NT2/D1 (cell line): ENCODE measurements around the gene AQP2.

ENCODE experiments used
- DNase-seq: peaks from one replicate; pipeline ENCODE4 v3.0.0-alpha.2; 2011; ENCODE audit warnings: low read depth, low spot score
- H3K27me3 ChIP-seq: 2 replicates; pipeline ENCODE4 v1.6.0; 2011; ENCODE audit warnings: mild to moderate bottlenecking; ENCODE audit not compliant: insufficient read length, insufficient read depth
- H3K36me3 ChIP-seq: 2 replicates; pipeline ENCODE4 v1.6.1; 2011; ENCODE audit warnings: mild to moderate bottlenecking, low read length, mixed read lengths; ENCODE audit not compliant: insufficient read depth, insufficient read length
- H3K4me1 ChIP-seq: 2 replicates; pipeline ENCODE4 v1.5.1; 2011; ENCODE audit not compliant: insufficient read depth, insufficient read length
- H3K4me3 ChIP-seq: 2 replicates; pipeline ENCODE4 v1.5.1; 2011; ENCODE audit warnings: low read depth; ENCODE audit not compliant: insufficient read length
- H3K9ac ChIP-seq: 2 replicates; pipeline ENCODE4 v1.6.0; 2011; ENCODE audit warnings: low read depth; ENCODE audit not compliant: insufficient read length
- H3K9me3 ChIP-seq: 2 replicates; pipeline ENCODE4 v1.5.1; 2011; ENCODE audit warnings: mild to moderate bottlenecking, low read length; ENCODE audit not compliant: insufficient read depth
- SUZ12 ChIP-seq: IDR thresholded peaks from 2 replicates; pipeline ENCODE4 v1.6.1; 2011; ENCODE audit not compliant: insufficient read length, insufficient read depth; ENCODE audit errors: extremely low read depth
- YY1 ChIP-seq: IDR thresholded peaks from 2 replicates; pipeline ENCODE4 v1.6.1; 2011; ENCODE audit not compliant: insufficient read length, insufficient read depth
- ZNF274 ChIP-seq: IDR thresholded peaks from 2 replicates; pipeline ENCODE4 v1.6.1; 2011; ENCODE audit warnings: mild to moderate bottlenecking, low read depth, low read length

AQP2 gene

DNA sequence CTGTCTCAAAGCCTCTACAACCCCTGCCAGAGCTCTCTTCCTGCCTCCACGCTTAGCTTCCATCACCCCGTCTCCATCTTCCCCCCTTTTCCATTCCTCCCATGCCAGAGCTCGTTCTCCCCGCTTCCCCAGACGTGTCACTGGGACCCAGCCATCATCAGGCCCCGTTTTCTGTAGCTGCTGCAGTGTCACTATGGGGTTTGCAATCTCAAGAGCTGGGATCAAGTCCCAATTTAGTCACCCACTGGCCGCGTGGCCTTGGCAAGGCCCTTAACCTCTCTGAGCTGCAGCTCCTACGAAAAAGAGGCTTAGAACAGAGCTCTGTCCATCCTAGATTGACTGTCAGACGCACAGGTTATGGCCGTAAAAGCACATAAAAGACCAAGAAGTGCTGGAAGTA, 45.9 kb upstream of the AQP2 start:
- DNase-seq: no peak
- H3K9ac ChIP-seq: no peak overlapping the region

DNA sequence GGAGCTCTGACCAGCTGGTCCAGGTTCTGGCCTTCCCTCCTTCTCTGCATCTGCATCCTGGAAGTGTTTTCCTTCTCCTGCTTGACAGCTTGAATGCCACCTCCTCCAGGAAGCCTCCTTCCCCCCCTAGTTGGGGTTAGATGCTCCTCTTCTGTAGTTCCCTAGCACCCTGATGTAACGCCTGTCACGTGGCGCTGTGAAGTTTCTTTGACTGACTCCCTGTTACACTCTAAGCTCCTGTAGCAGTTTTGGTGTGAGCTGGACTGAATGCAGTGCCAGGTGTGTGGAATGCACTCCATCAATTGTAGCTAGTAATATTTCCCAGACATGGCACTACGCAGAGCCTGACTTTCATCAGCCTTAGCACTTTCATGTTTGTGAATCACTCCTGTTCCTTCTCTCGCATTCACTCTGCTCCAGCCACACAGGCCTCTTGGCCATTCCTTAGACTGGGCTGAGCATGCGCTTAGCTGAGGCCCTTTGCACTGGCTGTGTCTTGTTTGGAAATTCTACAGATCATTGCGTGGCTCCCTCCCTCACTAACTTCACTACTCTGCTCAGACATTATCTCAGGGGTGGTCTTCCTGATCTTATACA, 44.7 kb upstream of the AQP2 start:
- no peaks in the 10 kb centered on the region for H3K36me3 ChIP-seq
- H3K27me3 ChIP-seq: peaks cover 25% of the 10 kb centered on the region
- no peaks in the 10 kb centered on the region for H3K9me3 ChIP-seq
- no peak overlapping the region for H3K9ac ChIP-seq
- no peak for DNase-seq
- H3K4me1 ChIP-seq: peaks cover 21% of the 10 kb centered on the region
- H3K4me3 ChIP-seq: no peak overlapping the region
- TF ChIP-seq YY1 (no peak), ZNF274 (no peak), SUZ12 (no peak)

More for the DNA sequence above, 45.9 kb upstream of the AQP2 start:
- no peak for TF ChIP-seq YY1
- no peak for TF ChIP-seq SUZ12
- TF ChIP-seq ZNF274: no peak
- H3K27me3 ChIP-seq: peaks cover 25% of the 10 kb centered on the region
- no peak overlapping the region for H3K4me3 ChIP-seq
- no peaks in the 10 kb centered on the region for H3K9me3 ChIP-seq
- H3K36me3 ChIP-seq: no peaks in the 10 kb centered on the region
- H3K4me1 ChIP-seq: peaks cover 12% of the 10 kb centered on the region

DNA sequence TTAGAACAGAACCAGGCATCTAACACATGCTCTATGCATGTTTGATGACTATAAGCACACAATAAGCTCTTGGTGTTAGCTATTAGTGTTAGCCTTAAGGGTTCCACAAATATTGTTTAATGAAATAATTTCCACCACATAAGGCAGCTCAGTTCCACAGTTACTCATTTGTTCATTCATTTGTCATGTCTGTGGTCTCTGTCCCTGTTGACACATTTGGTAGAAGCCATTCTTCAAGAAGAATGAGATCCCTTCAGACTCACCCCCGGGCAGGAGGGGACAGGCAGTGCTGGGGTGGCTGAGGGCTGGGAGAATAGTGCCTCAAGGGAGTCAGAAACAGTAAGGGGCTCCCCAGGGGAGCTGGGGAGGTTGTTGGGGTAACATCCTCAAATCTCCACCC, 43.2 kb upstream of the AQP2 start:
- no peak for DNase-seq
- peaks cover 23% of the 10 kb centered on the region for H3K4me1 ChIP-seq

DNA sequence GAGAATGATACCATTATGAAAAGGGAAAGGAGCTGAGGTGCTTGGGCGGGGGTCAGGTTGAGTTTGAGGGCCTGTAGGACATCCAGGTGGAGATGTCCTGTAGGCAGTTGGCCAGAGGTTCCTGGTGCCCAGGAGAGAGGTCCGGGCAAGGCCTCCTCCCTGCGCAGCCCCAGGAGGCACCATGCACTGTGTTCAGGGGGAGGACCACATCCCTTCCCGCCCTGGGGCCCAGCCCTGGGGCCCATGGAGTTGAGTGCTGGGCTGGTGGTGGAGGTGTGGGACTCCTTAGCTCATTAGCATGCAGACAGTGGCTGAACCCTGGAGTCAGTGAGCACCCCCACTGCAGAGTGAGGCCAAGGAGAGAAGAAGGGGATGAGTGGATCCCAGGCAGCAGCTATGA, 41.2 kb upstream of the AQP2 start:
- Histone ChIP-seq H3K9ac (peak overlapping the region; percentile 23), H3K4me3 (no peak overlapping the region), H3K9me3 (no peaks in the 10 kb centered on the region), H3K27me3 (peaks cover 10% of the 10 kb centered on the region), H3K36me3 (no peaks in the 10 kb centered on the region), H3K4me1 (peaks cover 25% of the 10 kb centered on the region)
- no peak for TF ChIP-seq SUZ12
- no peak for TF ChIP-seq ZNF274
- no peak for TF ChIP-seq YY1
- no peak for DNase-seq

More for the DNA sequence above, 43.2 kb upstream of the AQP2 start:
- no peaks in the 10 kb centered on the region for H3K9me3 ChIP-seq
- no peak overlapping the region for H3K9ac ChIP-seq
- TF ChIP-seq YY1 (no peak), ZNF274 (no peak), SUZ12 (no peak)
- no peaks in the 10 kb centered on the region for H3K36me3 ChIP-seq
- no peak overlapping the region for H3K4me3 ChIP-seq
- H3K27me3 ChIP-seq: peaks cover 25% of the 10 kb centered on the region

DNA sequence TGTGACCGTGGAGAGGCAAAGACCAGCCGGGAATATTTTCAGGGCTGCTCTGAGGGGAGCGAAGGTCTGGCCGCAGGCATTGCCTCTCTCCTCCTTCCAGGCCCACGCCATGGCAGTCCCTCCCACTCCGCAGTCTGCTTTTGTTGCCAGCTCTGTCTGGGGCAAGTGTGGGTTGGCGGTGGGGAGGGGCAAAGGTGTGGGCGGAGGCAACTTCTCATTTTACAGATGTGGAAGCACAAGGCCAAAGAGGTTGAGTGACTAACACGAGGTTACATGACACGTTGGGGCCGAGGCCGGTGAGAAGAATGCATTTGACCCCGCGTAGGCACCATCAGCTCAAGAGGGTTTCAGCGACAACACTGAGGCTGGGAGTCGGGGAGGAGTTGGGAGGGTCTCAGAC, 40.7 kb upstream of the AQP2 start:
- Histone ChIP-seq H3K27me3 (peaks cover 5% of the 10 kb centered on the region), H3K4me1 (peaks cover 25% of the 10 kb centered on the region), H3K9me3 (no peaks in the 10 kb centered on the region), H3K36me3 (no peaks in the 10 kb centered on the region), H3K9ac (peak overlapping the region; percentile 23), H3K4me3 (no peak overlapping the region)
- TF ChIP-seq ZNF274: no peak
- no peak for TF ChIP-seq SUZ12
- TF ChIP-seq YY1: no peak
- no peak for DNase-seq

DNA sequence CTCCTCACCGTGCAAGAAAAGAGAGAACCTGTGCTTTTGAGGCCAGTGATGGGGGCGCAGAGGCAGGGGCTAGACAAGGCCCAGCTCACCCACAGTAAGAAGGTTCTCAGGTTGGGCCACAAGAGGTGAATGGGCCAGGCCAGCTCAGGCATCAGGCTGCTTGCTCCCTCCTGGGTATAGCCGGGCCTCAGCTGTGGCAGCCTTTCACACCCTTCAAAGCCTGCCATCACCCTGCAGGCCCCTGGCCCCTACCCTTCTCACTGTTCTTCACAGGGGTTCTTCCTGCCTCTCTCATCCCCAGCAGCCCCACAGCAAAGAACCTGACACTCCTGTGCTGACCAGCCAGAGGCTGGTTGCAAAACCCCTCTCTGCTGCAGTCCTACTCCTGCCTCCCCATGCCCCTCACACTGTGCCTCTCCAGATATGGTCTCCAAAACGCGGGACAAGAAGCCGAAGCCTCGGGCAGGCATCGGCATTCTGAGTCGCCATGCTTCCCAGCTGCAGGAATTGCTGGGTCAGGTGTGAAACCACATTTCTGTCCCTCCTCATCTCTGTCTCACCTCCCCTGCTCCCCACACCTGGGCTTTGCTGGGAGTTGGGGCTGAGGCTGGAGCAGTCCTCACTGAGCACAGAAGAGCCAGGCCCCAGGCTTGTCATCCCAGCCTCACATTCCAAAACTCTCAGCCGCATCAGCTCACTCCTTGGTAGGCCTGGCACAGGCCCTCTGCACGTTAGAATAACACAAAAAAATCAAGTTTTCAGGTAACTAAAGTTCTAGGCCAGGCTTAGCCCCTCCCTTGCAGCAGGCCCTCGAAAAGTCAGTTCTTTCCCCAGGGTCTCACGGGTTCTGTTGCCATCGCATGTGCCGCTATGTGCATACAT, 40.0 kb upstream of the AQP2 start:
- H3K9me3 ChIP-seq: no peaks in the 10 kb centered on the region
- no peak overlapping the region for H3K9ac ChIP-seq
- H3K4me3 ChIP-seq: no peak overlapping the region
- no peak for DNase-seq
- peaks cover under 1% of the 10 kb centered on the region for H3K27me3 ChIP-seq
- TF ChIP-seq YY1 (no peak), ZNF274 (no peak), SUZ12 (no peak)
- no peaks in the 10 kb centered on the region for H3K36me3 ChIP-seq
- H3K4me1 ChIP-seq: peaks cover 25% of the 10 kb centered on the region

DNA sequence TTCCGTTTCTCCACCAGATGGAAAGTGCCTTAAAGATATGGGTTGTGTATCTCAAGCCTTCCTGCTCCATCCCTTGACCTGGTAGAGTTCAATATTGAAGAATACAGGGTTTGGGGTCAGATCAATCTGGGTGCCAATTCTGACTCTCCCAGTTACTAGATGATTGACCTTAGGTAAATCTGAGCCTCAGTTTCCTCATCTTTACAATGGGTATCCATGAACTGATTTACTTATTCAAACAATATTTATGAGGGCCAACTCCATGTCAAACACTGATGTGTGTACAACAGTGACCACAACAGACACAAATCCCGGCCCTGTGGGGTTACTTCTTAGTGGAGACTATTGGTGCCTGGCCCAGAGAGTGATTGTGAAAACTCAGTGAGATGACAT, 39.3 kb upstream of the AQP2 start:
- Histone ChIP-seq H3K27me3 (no peaks in the 10 kb centered on the region), H3K4me1 (peaks cover 27% of the 10 kb centered on the region), H3K9me3 (no peaks in the 10 kb centered on the region), H3K36me3 (no peaks in the 10 kb centered on the region), H3K9ac (no peak overlapping the region), H3K4me3 (no peak overlapping the region)
- no peak for DNase-seq
- TF ChIP-seq YY1 (no peak), ZNF274 (no peak), SUZ12 (no peak)
